Measurements from ENCODE around the gene DESI1.

DESI1 gene

GRCh38 chr22:41568811-41569210 is 52.0 kb downstream of the DESI1 start:
- Histone ChIP-seq H3K4me1 (peaks cover 0 to 68% (median 44%) of the 10 kb centered on the region in 4 donors), H3K4me3 (no peak overlapping the region), H3K27ac (peak overlapping the region; percentile 80 to 97), H3K36me3 (peaks cover 16 to 20% (median 17%) of the 10 kb centered on the region in 3 donors), H3K27me3 (no peaks in the 10 kb centered on the region), H3K9me3 (no peaks in the 10 kb centered on the region)
- peak; percentile 43 to 91 for DNase-seq
- TF ChIP-seq CTCF (IDR thresholded peaks at IDR 0.05) = no peak
- intact Hi-C loops (cut with DNase I; ENCODE audit: low total_unique reads) = no loop called here

- no peak for TF ChIP-seq CTCF (IDR thresholded peaks at IDR 0.05)
- Histone ChIP-seq H3K27me3 (no peaks in the 10 kb centered on the region), H3K27ac (peak overlapping the region; percentile 91 to 97)
Observed at GRCh38 chr22:41567512-41567768, 53.4 kb downstream of the DESI1 start.

DNA sequence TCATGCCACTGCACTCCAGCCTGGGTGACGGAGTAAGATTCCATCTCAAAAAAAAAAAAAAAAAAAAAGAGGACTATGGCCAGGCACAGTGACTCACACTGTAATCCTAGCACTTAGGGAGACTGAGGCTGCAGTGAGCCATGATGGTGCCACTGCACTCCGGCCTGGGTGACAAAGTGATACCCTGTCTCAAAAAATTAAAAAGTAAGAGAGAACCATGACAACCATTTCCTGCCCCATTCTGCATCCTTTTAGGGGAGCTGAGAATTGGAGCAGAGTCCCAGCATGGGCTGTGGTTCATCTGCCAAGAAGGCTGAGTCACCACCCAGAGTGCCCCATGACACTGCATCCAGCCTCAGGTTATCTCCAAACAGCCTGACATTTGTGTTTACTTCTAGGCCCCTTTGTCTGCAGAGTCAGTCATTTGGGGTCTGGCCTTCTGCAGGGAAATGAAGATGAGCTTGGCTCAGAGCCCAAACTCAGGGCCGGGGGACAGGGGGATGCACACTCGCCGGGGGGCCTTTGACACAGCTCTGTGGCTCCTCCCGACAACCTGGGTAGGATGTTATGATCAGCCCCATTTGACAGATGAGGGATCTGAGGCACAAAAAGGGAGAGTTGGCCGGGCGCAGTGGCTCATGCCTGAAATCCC is 55.3 kb downstream of the DESI1 start:
- peaks cover 0 to 86% (median 54%) of the 10 kb centered on the region in 4 donors for H3K4me1 ChIP-seq
- H3K27ac ChIP-seq = peak overlapping the region; percentile 91 to 97
- no peaks in the 10 kb centered on the region for H3K36me3 ChIP-seq
- H3K4me3 ChIP-seq = no peak overlapping the region
- intact Hi-C loops (cut with DNase I; ENCODE audit: low total_unique reads) = no loop called here
- no peaks in the 10 kb centered on the region for H3K27me3 ChIP-seq
- DNase-seq = peak; percentile 41 to 87
- H3K9me3 ChIP-seq = no peaks in the 10 kb centered on the region
- TF ChIP-seq CTCF (IDR thresholded peaks at IDR 0.05) = no peak

More at GRCh38 chr22:41567512-41567768, 53.4 kb downstream of the DESI1 start:
- Histone ChIP-seq H3K4me1 (peaks cover 0 to 82% (median 49%) of the 10 kb centered on the region in 4 donors), H3K9me3 (no peaks in the 10 kb centered on the region), H3K4me3 (no peak overlapping the region), H3K36me3 (peaks cover 8 to 11% (median 9%) of the 10 kb centered on the region in 3 donors)
- intact Hi-C loops (cut with DNase I; ENCODE audit: low total_unique reads) = no loop called here
- no peak for DNase-seq

DNA sequence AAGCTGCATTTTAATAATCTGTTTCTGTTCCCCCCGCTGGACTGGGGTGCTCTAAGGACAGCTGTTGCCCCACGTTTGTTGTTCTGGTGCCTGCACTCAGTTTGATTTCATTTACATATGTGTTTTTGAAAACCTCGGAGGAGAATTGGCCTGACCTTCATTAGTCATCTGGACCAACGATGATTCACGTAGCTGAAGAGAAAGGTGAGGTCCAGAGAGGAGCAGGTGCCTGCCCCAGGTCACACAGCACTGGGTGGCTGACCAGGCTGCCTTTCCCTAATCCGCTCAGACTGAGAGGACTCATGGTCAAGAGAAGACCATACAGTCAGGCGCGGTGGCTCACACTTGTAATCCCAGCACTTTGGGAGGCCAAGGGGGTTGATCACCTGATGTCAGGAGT is 56.3 kb downstream of the DESI1 start:
- no peak for TF ChIP-seq CTCF (IDR thresholded peaks at IDR 0.05)
- Histone ChIP-seq H3K4me1 (peaks cover 0 to 86% (median 54%) of the 10 kb centered on the region in 4 donors), H3K27ac (peak overlapping the region; percentile 91 to 97), H3K4me3 (no peak overlapping the region), H3K27me3 (no peaks in the 10 kb centered on the region), H3K36me3 (no peaks in the 10 kb centered on the region), H3K9me3 (no peaks in the 10 kb centered on the region)
- no peak for DNase-seq
- intact Hi-C loops (cut with DNase I; ENCODE audit: low total_unique reads) = no loop called here

GRCh38 chr22:41563051-41563711 is 57.7 kb downstream of the DESI1 start:
- DNase-seq = peak; percentile 51 to 86
- H3K36me3 ChIP-seq = no peaks in the 10 kb centered on the region
- peaks cover 0 to 84% (median 48%) of the 10 kb centered on the region in 4 donors for H3K4me1 ChIP-seq
- intact Hi-C loops (cut with DNase I; ENCODE audit: low total_unique reads) = no loop called here
- H3K27me3 ChIP-seq = no peaks in the 10 kb centered on the region
- H3K9me3 ChIP-seq = no peaks in the 10 kb centered on the region
- H3K4me3 ChIP-seq = peak overlapping the region; percentile 63 to 73
- H3K27ac ChIP-seq = peak overlapping the region; percentile 91 to 97
- no peak for TF ChIP-seq CTCF (IDR thresholded peaks at IDR 0.05)
